WERI-Rb-1 (cell line): Measurements from ENCODE around the gene RUNDC3A.

Experiments used
- DNase-seq: peaks from one replicate; pipeline ENCODE4 v3.0.0-alpha.2; 2020
- H3K27ac ChIP-seq: fragments of 250-450 bp; sonication (Bioruptor Pico); 2 replicates; pipeline ENCODE4 v1.5.1; 2020; ENCODE audit warnings: mild to moderate bottlenecking, moderate library complexity
- H3K27me3 ChIP-seq: fragments of 250-450 bp; sonication (Bioruptor Pico); 2 replicates; pipeline ENCODE4 v1.5.1; 2021; ENCODE audit warnings: mild to moderate bottlenecking, low read depth, moderate library complexity; ENCODE audit not compliant: insufficient read depth, severe bottlenecking
- H3K36me3 ChIP-seq: fragments of 250-450 bp; sonication (Bioruptor Pico); 2 replicates; pipeline ENCODE4 v1.5.1; 2020; ENCODE audit warnings: mild to moderate bottlenecking, moderate library complexity
- H3K4me3 ChIP-seq: 2 replicates; pipeline ENCODE4 v1.5.1; 2011; ENCODE audit warnings: low read depth, mild to moderate bottlenecking, control low read depth, low read length
- H3K9me3 ChIP-seq: fragments of 250-450 bp; sonication (Bioruptor Pico); 2 replicates; pipeline ENCODE4 v1.5.1; 2021; ENCODE audit warnings: mild to moderate bottlenecking, moderate library complexity; ENCODE audit not compliant: severe bottlenecking
- CTCF ChIP-seq: IDR thresholded peaks from 2 replicates; pipeline ENCODE4 v1.5.1; 2011; ENCODE audit warnings: low read depth, mild to moderate bottlenecking, control low read depth, inconsistent platforms, low read length

Gene RUNDC3A

GRCh38 chr17:44359006-44359405 lies 50.6 kb downstream of the RUNDC3A start:
- Histone ChIP-seq H3K4me3 (no peak overlapping the region), H3K9me3 (no peaks in the 10 kb centered on the region)

GRCh38 chr17:44359458-44360143 lies 51.2 kb downstream of the RUNDC3A start:
- TF ChIP-seq CTCF, result no peak
- Histone ChIP-seq H3K4me3 (no peak overlapping the region), H3K27me3 (no peaks in the 10 kb centered on the region), H3K9me3 (no peaks in the 10 kb centered on the region), H3K27ac (no peak overlapping the region), H3K36me3 (peaks cover 33% of the 10 kb centered on the region)
- peak; percentile 8 for DNase-seq

More at GRCh38 chr17:44359006-44359405, 50.6 kb downstream of the RUNDC3A start:
- no peaks in the 10 kb centered on the region for H3K27me3 ChIP-seq
- no peak for TF ChIP-seq CTCF
- H3K27ac ChIP-seq, result no peak overlapping the region
- peaks cover 33% of the 10 kb centered on the region for H3K36me3 ChIP-seq
- DNase-seq, result no peak

- Histone ChIP-seq H3K27ac (no peak overlapping the region), H3K9me3 (no peaks in the 10 kb centered on the region), H3K36me3 (peaks cover 30% of the 10 kb centered on the region), H3K27me3 (no peaks in the 10 kb centered on the region), H3K4me3 (no peak overlapping the region)
- DNase-seq, result no peak
- TF ChIP-seq CTCF, result no peak
These were observed 51.7 kb downstream of the RUNDC3A start for GRCh38 chr17:44360144-44360533.

GRCh38 chr17:44360826-44361225 lies 52.4 kb downstream of the RUNDC3A start:
- no peaks in the 10 kb centered on the region for H3K9me3 ChIP-seq
- peaks cover 23% of the 10 kb centered on the region for H3K36me3 ChIP-seq
- H3K27ac ChIP-seq, result peak overlapping the region; percentile 65
- no peaks in the 10 kb centered on the region for H3K27me3 ChIP-seq
- DNase-seq, result peak; percentile 88
- TF ChIP-seq CTCF, result no peak
- no peak overlapping the region for H3K4me3 ChIP-seq

- DNase-seq, result peak; percentile 50
- TF ChIP-seq CTCF, result no peak
- H3K27ac ChIP-seq, result peak overlapping the region; percentile 65
- no peak overlapping the region for H3K4me3 ChIP-seq
- no peaks in the 10 kb centered on the region for H3K9me3 ChIP-seq
- H3K27me3 ChIP-seq, result no peaks in the 10 kb centered on the region
- H3K36me3 ChIP-seq, result peaks cover 16% of the 10 kb centered on the region
These were observed 53.2 kb downstream of the RUNDC3A start for GRCh38 chr17:44361292-44362260.
